HepG2 (cell line): ENCODE results near the gene FBXW2. TPM values are rescaled to one million over a fixed set of nuclear protein-coding genes. Genes with fewer than 3 reads are reported as not detected.

Source experiments
- AHDC1 ChIP-seq: sonication (generic); formaldehyde crosslinking; IDR thresholded peaks from 2 replicates; pipeline ENCODE4 v1.5.1; 2020; ENCODE audit warnings: mild to moderate bottlenecking, missing genetic modification reagents, borderline replicate concordance
- BCL3 ChIP-seq: sonication (generic); formaldehyde crosslinking; IDR thresholded peaks from 2 replicates; pipeline ENCODE4 v1.5.1; 2020; ENCODE audit warnings: mild to moderate bottlenecking, missing genetic modification reagents, moderate library complexity
- HDAC2 ChIP-seq: sonication (generic); formaldehyde crosslinking; IDR thresholded peaks from 2 replicates; pipeline ENCODE4 v1.4.0; 2020; ENCODE audit warnings: missing genetic modification reagents
- IKZF4 ChIP-seq: sonication (generic); formaldehyde crosslinking; IDR thresholded peaks from 2 replicates; pipeline ENCODE4 v1.5.1; 2020; ENCODE audit warnings: borderline replicate concordance, mild to moderate bottlenecking, low read depth, missing genetic modification reagents; ENCODE audit errors: not compliant biosample characterization
- JUND ChIP-seq: sonication (generic); formaldehyde crosslinking; IDR thresholded peaks from 2 replicates; pipeline ENCODE4 v1.8.0; 2022; ENCODE audit warnings: mild to moderate bottlenecking, missing genetic modification reagents
- KDM1A ChIP-seq: IDR thresholded peaks from 2 replicates; pipeline ENCODE4 v1.6.1; 2016; ENCODE audit warnings: missing compliant biosample characterization
- KLF16 ChIP-seq, 2 experiments: sonication (generic) in 1 of 2; formaldehyde crosslinking in 1 of 2; IDR thresholded peaks; 2 replicates each; pipeline versions ENCODE4 v1.6.1 to v1.8.0; 2016 to 2023; ENCODE audit warnings: missing genetic modification reagents in 2 of 2, missing compliant biosample characterization in 1 of 2
- MAFG ChIP-seq: sonication (generic); formaldehyde crosslinking; IDR thresholded peaks from 2 replicates; pipeline ENCODE4 v1.5.1; 2020; ENCODE audit warnings: mild to moderate bottlenecking, missing genetic modification reagents
- MIXL1 ChIP-seq: IDR thresholded peaks from 2 replicates; pipeline ENCODE4 v1.6.1; 2016
- MTA1 ChIP-seq: sonication (generic); formaldehyde crosslinking; IDR thresholded peaks from 2 replicates; pipeline ENCODE4 v1.4.0; 2020; ENCODE audit warnings: missing genetic modification reagents, mild to moderate bottlenecking, borderline replicate concordance
- NONO ChIP-seq, 2 experiments: fragments of 450-650 bp in 1 of 2; sonication (generic) in 1 of 2; formaldehyde crosslinking in 1 of 2; IDR thresholded peaks in 1 of 2; conservative IDR thresholded peaks in 1 of 2; 2 replicates each; pipeline versions ENCODE4 v1.6.1 to v1.8.0; 2017 to 2022; ENCODE audit warnings: mild to moderate bottlenecking in 1 of 2, missing genetic modification reagents in 1 of 2, moderate library complexity in 1 of 2
- SOX6 ChIP-seq, 2 experiments: fragments of 450-650 bp in 1 of 2; sonication (generic) in 1 of 2; formaldehyde crosslinking in 1 of 2; IDR thresholded peaks; 2 replicates each; pipeline versions ENCODE4 v1.4.0 to v1.6.1; 2017 to 2020; ENCODE audit warnings: antibody characterized with exemption in 1 of 2, mild to moderate bottlenecking in 1 of 2, missing genetic modification reagents in 1 of 2
- TBX2 ChIP-seq: sonication (generic); formaldehyde crosslinking; IDR thresholded peaks from 2 replicates; pipeline ENCODE4 v1.5.0; 2020; ENCODE audit warnings: missing genetic modification reagents, mild to moderate bottlenecking, borderline replicate concordance
- ZFP41 ChIP-seq: sonication (generic); formaldehyde crosslinking; IDR thresholded peaks from 2 replicates; pipeline ENCODE4 v1.4.0; 2020; ENCODE audit warnings: mild to moderate bottlenecking, missing genetic modification reagents, borderline replicate concordance
- ZKSCAN5 ChIP-seq: sonication (generic); formaldehyde crosslinking; IDR thresholded peaks from 2 replicates; pipeline ENCODE4 v1.5.1; 2020; ENCODE audit warnings: mild to moderate bottlenecking, missing genetic modification reagents
- ZNF124 ChIP-seq: sonication (generic); formaldehyde crosslinking; IDR thresholded peaks from 2 replicates; pipeline ENCODE4 v1.4.0; 2020; ENCODE audit warnings: missing genetic modification reagents
- ZNF225 ChIP-seq: sonication (generic); formaldehyde crosslinking; IDR thresholded peaks from 2 replicates; pipeline ENCODE4 v1.4.0; 2020; ENCODE audit warnings: mild to moderate bottlenecking, missing genetic modification reagents
- ZNF317 ChIP-seq: sonication (generic); formaldehyde crosslinking; IDR thresholded peaks from 2 replicates; pipeline ENCODE4 v1.5.0; 2020; ENCODE audit warnings: mild to moderate bottlenecking, missing genetic modification reagents
- ZNF333 ChIP-seq: sonication (generic); formaldehyde crosslinking; IDR thresholded peaks from 2 replicates; pipeline ENCODE4 v1.4.0; 2020; ENCODE audit warnings: mild to moderate bottlenecking, missing genetic modification reagents, borderline replicate concordance
- ZNF451 ChIP-seq: sonication (generic); formaldehyde crosslinking; IDR thresholded peaks from 2 replicates; pipeline ENCODE4 v1.5.0; 2020; ENCODE audit warnings: mild to moderate bottlenecking, missing genetic modification reagents
- ZNF569 ChIP-seq: sonication (generic); formaldehyde crosslinking; IDR thresholded peaks from 2 replicates; pipeline ENCODE4 v1.5.0; 2020; ENCODE audit warnings: mild to moderate bottlenecking, missing genetic modification reagents, moderate library complexity, borderline replicate concordance
- ZNF629 ChIP-seq: sonication (generic); formaldehyde crosslinking; conservative IDR thresholded peaks from 2 replicates; pipeline ENCODE4 v1.5.0; 2020; ENCODE audit warnings: missing genetic modification reagents
- ZNF773 ChIP-seq: sonication (generic); formaldehyde crosslinking; IDR thresholded peaks from 2 replicates; pipeline ENCODE4 v1.4.0; 2020; ENCODE audit warnings: missing genetic modification reagents, borderline replicate concordance
- polyA plus RNA-seq, 8 experiments: library from polyadenylated mRNA; depleted of rRNA in 3 of 8; stranded (reverse) in 7 of 8; unstranded in 1 of 8; fragments of >200 nt; fragmentation: Illumina TruSeq in 4 of 8; extraction: Trizol in 4 of 8; gene quantifications; 2 replicates each; pipeline versions ENCODE4 v1.2.1 to v1.2.3, GENCODE V29; 2011 to 2016; ENCODE audit warnings: low read depth in 4 of 8, missing spikeins in 1 of 8, mixed read lengths in 1 of 8; ENCODE audit not compliant: insufficient read depth in 1 of 8
- total RNA-seq, 5 experiments: library from RNA; depleted of rRNA; stranded (reverse); fragments of >200 nt; fragmentation: Illumina TruSeq; extraction: Trizol; gene quantifications; 2 replicates each; pipeline ENCODE4 v1.2.3, GENCODE V29; 2016; ENCODE audit warnings: low read depth in 1 of 5

The FBXW2 gene
- total and polyA plus RNA-seq, 2 of the 13 experiments (the other 11 are each of a cell fraction or from before 2014, with no cell fraction given): 35.4 to 43.1 TPM

GRCh38 chr9:120714846-120715388 is 78.3 kb downstream of the FBXW2 start (continued):
- TF ChIP-seq BCL3 (CRISPR knock-in tag) (peak; percentile 21; the same call in 1 of the 2 replicates), HDAC2 (peak; percentile 66), ZNF124 (CRISPR knock-in tag) (no peak), ZNF225 (0 out of 2 replicates have a peak, but pooled peaks have one; percentile 56), SOX6 (IDR thresholded peaks at IDR 0.05) (no peak), SOX6 (CRISPR knock-in tag; IDR thresholded peaks at IDR 0.05) (peak; percentile 11; the same call in 1 of the 2 replicates), ZNF451 (CRISPR knock-in tag) (0 out of 2 replicates have a peak, but pooled peaks have one; percentile 2), MAFG (CRISPR knock-in tag) (no peak), ZFP41 (0 out of 2 replicates have a peak, but pooled peaks have one; percentile 68), NONO (IDR thresholded peaks at IDR 0.05) (no peak), NONO (CRISPR knock-in tag; conservative IDR thresholded peaks at IDR 0.05) (peak; percentile 2; the same call in 1 of the 2 replicates), ZNF333 (CRISPR knock-in tag) (0 out of 2 replicates have a peak, but pooled peaks have one; percentile 74), KDM1A (CRISPR knock-in tag) (peak; percentile 99), KLF16 (CRISPR knock-in tag; IDR thresholded peaks at IDR 0.05) (peak in 1 of 2 experiments; percentile 4; a peak in 1 of 4 replicates), ZNF773 (CRISPR knock-in tag) (no peak), ZNF629 (peak; percentile 100), AHDC1 (CRISPR knock-in tag) (no peak), ZNF317 (CRISPR knock-in tag) (0 out of 2 replicates have a peak, but pooled peaks have one; percentile 14), ZNF569 (CRISPR knock-in tag) (no peak), MTA1 (CRISPR knock-in tag) (peak; percentile 72; the same call in 1 of the 2 replicates), TBX2 (CRISPR knock-in tag) (no peak; the same call in 1 of the 2 replicates), ZKSCAN5 (CRISPR knock-in tag) (no peak), IKZF4 (no peak), MIXL1 (CRISPR knock-in tag) (no peak), JUND (CRISPR knock-in tag) (no peak)
